HepG2 (cell line): ENCODE data around the gene GPR4. TPM values are rescaled to one million over a fixed set of nuclear protein-coding genes. Genes with fewer than 3 reads are reported as not detected.

Experiments used
- CHCHD3 ChIP-seq: sonication (generic); formaldehyde crosslinking; IDR thresholded peaks from 2 replicates; pipeline ENCODE4 v1.8.0; 2022; ENCODE audit warnings: mild to moderate bottlenecking, missing genetic modification reagents, moderate library complexity
- KDM5B ChIP-seq: sonication (generic); formaldehyde crosslinking; IDR thresholded peaks from 2 replicates; pipeline ENCODE4 v1.4.0; 2020; ENCODE audit warnings: missing genetic modification reagents, mild to moderate bottlenecking, borderline replicate concordance
- KIAA2018 ChIP-seq: sonication (generic); formaldehyde crosslinking; IDR thresholded peaks from 2 replicates; pipeline ENCODE4 v1.5.0; 2020; ENCODE audit warnings: mild to moderate bottlenecking, missing genetic modification reagents, borderline replicate concordance
- PAF1 ChIP-seq: IDR thresholded peaks from 2 replicates; pipeline ENCODE4 v1.6.1; 2016; ENCODE audit warnings: missing genetic modification reagents, missing compliant biosample characterization
- SMAD1 ChIP-seq: sonication (generic); formaldehyde crosslinking; IDR thresholded peaks from 2 replicates; pipeline ENCODE4 v1.4.0; 2020; ENCODE audit warnings: missing genetic modification reagents, low read depth, mild to moderate bottlenecking, borderline replicate concordance
- ZBTB2 ChIP-seq: sonication (generic); formaldehyde crosslinking; IDR thresholded peaks from 2 replicates; pipeline ENCODE4 v1.8.0; 2022; ENCODE audit warnings: low read depth, missing genetic modification reagents
- ZNF276 ChIP-seq: sonication (generic); formaldehyde crosslinking; IDR thresholded peaks from 2 replicates; pipeline ENCODE4 v1.4.0; 2020; ENCODE audit warnings: mild to moderate bottlenecking, low read depth, missing genetic modification reagents
- ZNF7 ChIP-seq: IDR thresholded peaks from 2 replicates; pipeline ENCODE4 v1.6.1; 2016; ENCODE audit warnings: missing biosample characterization, missing genetic modification reagents
- ZNF724P ChIP-seq: sonication (generic); formaldehyde crosslinking; IDR thresholded peaks from 2 replicates; pipeline ENCODE4 v1.8.0; 2022; ENCODE audit warnings: missing genetic modification reagents, borderline replicate concordance
- polyA plus RNA-seq, 8 experiments: library from polyadenylated mRNA; depleted of rRNA in 3 of 8; stranded (reverse) in 7 of 8; unstranded in 1 of 8; fragments of >200 nt; fragmentation: Illumina TruSeq in 4 of 8; extraction: Trizol in 4 of 8; gene quantifications; 2 replicates each; pipeline versions ENCODE4 v1.2.1 to v1.2.3, GENCODE V29; 2011 to 2016; ENCODE audit warnings: low read depth in 4 of 8, missing spikeins in 1 of 8, mixed read lengths in 1 of 8; ENCODE audit not compliant: insufficient read depth in 1 of 8
- total RNA-seq, 5 experiments: library from RNA; depleted of rRNA; stranded (reverse); fragments of >200 nt; fragmentation: Illumina TruSeq; extraction: Trizol; gene quantifications; 2 replicates each; pipeline ENCODE4 v1.2.3, GENCODE V29; 2016; ENCODE audit warnings: low read depth in 1 of 5
- TF ChIP-seq, protein P1 (sequence below): sonication (generic); formaldehyde crosslinking; IDR thresholded peaks from 2 replicates; pipeline ENCODE4 v1.4.0; 2020; ENCODE audit warnings: missing genetic modification reagents
- TF ChIP-seq, protein P2 (sequence below): IDR thresholded peaks from 2 replicates; pipeline ENCODE4 v1.6.1; 2016; ENCODE audit warnings: mild to moderate bottlenecking

Gene GPR4
- total and polyA plus RNA-seq, 2 of the 13 experiments (the other 11 are each of a cell fraction or from before 2014, with no cell fraction given), result 0.15 TPM; not detected in 1

GRCh38 chr19:45591004-45591637 is 10.9 kb downstream of the GPR4 start (continued):
- TF ChIP-seq, protein P1, sequence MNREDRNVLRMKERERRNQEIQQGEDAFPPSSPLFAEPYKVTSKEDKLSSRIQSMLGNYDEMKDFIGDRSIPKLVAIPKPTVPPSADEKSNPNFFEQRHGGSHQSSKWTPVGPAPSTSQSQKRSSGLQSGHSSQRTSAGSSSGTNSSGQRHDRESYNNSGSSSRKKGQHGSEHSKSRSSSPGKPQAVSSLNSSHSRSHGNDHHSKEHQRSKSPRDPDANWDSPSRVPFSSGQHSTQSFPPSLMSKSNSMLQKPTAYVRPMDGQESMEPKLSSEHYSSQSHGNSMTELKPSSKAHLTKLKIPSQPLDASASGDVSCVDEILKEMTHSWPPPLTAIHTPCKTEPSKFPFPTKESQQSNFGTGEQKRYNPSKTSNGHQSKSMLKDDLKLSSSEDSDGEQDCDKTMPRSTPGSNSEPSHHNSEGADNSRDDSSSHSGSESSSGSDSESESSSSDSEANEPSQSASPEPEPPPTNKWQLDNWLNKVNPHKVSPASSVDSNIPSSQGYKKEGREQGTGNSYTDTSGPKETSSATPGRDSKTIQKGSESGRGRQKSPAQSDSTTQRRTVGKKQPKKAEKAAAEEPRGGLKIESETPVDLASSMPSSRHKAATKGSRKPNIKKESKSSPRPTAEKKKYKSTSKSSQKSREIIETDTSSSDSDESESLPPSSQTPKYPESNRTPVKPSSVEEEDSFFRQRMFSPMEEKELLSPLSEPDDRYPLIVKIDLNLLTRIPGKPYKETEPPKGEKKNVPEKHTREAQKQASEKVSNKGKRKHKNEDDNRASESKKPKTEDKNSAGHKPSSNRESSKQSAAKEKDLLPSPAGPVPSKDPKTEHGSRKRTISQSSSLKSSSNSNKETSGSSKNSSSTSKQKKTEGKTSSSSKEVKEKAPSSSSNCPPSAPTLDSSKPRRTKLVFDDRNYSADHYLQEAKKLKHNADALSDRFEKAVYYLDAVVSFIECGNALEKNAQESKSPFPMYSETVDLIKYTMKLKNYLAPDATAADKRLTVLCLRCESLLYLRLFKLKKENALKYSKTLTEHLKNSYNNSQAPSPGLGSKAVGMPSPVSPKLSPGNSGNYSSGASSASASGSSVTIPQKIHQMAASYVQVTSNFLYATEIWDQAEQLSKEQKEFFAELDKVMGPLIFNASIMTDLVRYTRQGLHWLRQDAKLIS (CRISPR knock-in tag), result no peak
- peak; percentile 94 for TF ChIP-seq KDM5B
- TF ChIP-seq KIAA2018 (CRISPR knock-in tag), result no peak
- peak; percentile 47; the same call in 1 of the 2 replicates for TF ChIP-seq ZNF276
- TF ChIP-seq PAF1, result no peak
- TF ChIP-seq ZBTB2 (CRISPR knock-in tag), result no peak
- TF ChIP-seq, protein P2, sequence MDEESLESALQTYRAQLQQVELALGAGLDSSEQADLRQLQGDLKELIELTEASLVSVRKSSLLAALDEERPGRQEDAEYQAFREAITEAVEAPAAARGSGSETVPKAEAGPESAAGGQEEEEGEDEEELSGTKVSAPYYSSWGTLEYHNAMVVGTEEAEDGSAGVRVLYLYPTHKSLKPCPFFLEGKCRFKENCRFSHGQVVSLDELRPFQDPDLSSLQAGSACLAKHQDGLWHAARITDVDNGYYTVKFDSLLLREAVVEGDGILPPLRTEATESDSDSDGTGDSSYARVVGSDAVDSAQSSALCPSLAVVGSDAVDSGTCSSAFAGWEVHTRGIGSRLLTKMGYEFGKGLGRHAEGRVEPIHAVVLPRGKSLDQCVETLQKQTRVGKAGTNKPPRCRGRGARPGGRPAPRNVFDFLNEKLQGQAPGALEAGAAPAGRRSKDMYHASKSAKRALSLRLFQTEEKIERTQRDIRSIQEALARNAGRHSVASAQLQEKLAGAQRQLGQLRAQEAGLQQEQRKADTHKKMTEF (CRISPR knock-in tag), result peak; percentile 79
- no peak for TF ChIP-seq ZNF7
- TF ChIP-seq SMAD1 (CRISPR knock-in tag), result peak; percentile 69; the same call in 1 of the 2 replicates
- TF ChIP-seq ZNF724P (CRISPR knock-in tag), result peak; percentile 83; the same call in 1 of the 2 replicates
- TF ChIP-seq CHCHD3 (CRISPR knock-in tag), result no peak
